ENCODE data around the gene PSTPIP1.

Gene PSTPIP1

GRCh38 chr15:77030048-77030927, 35.4 kb downstream of the PSTPIP1 start:
- no peak for DNase-seq (ENCODE audit: low read depth in 2 of 2, low spot score in 1 of 2)

GRCh38 chr15:77030928-77031375, 36.0 kb downstream of the PSTPIP1 start:
- no peak for DNase-seq (ENCODE audit: low read depth in 2 of 2, low spot score in 1 of 2)

GRCh38 chr15:77031376-77032050, 36.6 kb downstream of the PSTPIP1 start:
- no peak for DNase-seq (ENCODE audit: low read depth in 2 of 2, low spot score in 1 of 2)

GRCh38 chr15:77032052-77032646, 37.2 kb downstream of the PSTPIP1 start:
- DNase-seq (ENCODE audit: low read depth in 2 of 2, low spot score in 1 of 2) = no peak

DNA sequence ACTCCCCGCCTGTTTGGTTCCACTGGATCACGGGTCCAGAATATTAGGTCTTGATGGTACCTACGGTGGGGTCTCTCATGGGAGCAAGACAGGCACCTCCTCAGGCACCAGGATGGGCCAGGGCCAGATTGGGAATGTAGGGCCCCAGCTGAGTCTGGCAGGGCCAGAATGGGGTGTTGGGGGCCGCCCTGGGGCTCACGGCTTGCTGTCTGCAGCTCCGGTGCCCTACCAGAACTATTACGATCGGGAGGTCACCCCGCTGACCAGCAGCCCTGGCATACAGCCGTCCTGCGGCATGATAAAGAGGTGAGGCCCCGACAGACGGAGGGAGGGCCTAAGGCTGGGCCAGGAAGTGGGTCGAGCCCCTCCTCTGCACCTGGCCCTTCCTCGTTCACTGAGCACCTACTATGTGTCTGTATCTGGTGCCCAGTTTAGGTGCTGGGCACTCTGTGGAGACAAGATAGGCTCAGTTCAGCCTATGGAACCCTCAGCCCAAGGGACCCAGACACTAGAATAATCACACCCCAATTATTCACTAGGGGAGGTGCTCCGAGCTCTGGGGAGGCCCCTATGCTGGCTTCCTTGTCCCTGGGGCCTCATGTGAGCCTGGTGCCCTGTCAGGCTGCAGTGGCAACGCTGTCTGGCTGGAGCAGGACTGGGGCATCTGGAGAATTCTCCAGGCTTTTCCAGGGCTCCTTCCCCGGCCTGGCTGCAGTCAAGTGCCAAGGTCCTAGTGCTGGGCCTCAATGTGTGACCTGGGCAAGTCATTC, 37.9 kb downstream of the PSTPIP1 start:
- no peak for DNase-seq (ENCODE audit: low read depth in 2 of 2, low spot score in 1 of 2)

DNA sequence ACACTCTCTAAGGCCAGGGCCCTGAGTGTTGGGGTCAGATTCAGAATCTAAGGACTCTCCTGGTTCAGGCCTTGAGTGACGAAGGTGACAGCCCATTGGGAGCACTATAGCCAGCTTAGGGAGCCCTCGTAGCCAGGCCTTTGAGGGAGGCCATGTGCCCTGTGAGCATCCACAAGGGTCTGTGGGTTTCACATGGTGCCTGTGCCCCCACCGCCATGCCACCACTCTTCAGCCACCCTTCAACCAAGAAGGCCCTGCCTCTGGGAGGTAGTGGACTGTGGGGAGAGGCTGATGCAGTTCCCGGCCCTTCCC, 38.4 kb downstream of the PSTPIP1 start:
- no peak for DNase-seq (ENCODE audit: low read depth in 2 of 2, low spot score in 1 of 2)

GRCh38 chr15:77033729-77034671, 39.1 kb downstream of the PSTPIP1 start:
- DNase-seq (ENCODE audit: low read depth in 2 of 2, low spot score in 1 of 2) = no peak

GRCh38 chr15:77034695-77035489, 40.0 kb downstream of the PSTPIP1 start:
- DNase-seq (ENCODE audit: low read depth in 2 of 2, low spot score in 1 of 2) = no peak

GRCh38 chr15:77035584-77035983, 40.7 kb downstream of the PSTPIP1 start:
- no peak for DNase-seq (ENCODE audit: low read depth in 2 of 2, low spot score in 1 of 2)

DNA sequence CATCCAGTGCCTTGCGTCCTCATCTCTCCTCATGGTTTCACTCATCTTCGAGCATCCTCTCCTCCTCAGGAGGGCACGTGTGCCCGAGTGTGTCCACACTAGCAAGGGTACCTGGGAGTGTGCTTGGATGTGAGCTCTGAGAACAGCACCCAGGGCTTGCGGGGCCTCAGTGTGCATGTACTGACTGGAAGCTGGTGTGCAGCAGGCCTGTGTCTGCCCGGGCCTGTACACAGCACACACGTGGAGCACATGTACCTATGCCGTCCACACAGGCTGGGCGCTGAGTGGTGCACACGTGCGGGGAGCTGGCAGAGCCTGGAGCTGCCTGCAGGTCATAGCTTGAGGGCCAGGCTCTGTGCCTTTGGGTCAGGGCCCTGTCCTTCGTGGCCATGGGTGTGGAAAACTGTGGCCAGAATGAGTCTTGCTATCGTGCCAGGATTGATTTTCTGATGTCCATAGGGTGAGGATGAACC, 41.1 kb downstream of the PSTPIP1 start:
- DNase-seq (ENCODE audit: low read depth in 2 of 2, low spot score in 1 of 2) = no peak

DNA sequence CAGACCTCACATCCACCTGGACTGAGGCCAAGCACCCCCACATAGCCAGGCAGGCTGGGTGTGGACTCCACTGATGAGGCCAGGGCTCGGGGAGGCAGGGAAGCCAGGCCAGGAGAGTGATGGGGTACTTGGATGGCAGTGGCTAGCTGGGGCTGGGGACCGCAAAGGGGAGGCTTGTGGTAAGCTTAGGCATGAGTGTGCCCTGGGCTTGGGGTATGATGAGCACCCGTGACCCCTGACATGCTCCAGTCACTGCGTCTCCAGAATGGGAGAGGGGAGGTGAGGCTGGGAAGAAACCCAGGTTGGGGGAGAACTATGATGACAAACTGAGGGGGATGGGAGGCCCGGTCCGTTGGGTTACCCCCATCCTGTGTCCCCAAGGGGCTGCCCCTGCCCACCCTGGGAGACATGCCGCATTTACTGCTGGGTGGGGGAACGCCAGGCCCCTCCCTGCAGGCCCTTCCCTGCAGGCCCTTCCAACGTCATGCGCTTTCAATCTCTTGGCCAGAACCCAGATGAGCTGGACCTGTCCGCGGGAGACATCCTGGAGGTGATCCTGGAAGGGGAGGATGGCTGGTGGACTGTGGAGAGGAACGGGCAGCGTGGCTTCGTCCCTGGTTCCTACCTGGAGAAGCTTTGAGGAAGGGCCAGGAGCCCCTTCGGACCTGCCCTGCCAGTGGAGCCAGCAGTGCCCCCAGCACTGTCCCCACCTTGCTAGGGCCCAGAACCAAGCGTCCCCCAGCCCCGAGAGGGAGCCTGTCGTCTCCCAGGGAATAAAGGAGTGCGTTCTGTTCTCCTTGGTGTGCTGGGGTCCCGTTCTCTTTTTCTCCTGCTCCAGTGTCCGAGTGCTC, 41.8 kb downstream of the PSTPIP1 start:
- DNase-seq (ENCODE audit: low read depth in 2 of 2, low spot score in 1 of 2) = no peak

GRCh38 chr15:77037388-77038209, 42.7 kb downstream of the PSTPIP1 start:
- DNase-seq (ENCODE audit: low read depth in 2 of 2, low spot score in 1 of 2) = no peak

GRCh38 chr15:77038312-77039216, 43.6 kb downstream of the PSTPIP1 start:
- no peak for DNase-seq (ENCODE audit: low read depth in 2 of 2, low spot score in 1 of 2)

GRCh38 chr15:77039217-77039533, 44.2 kb downstream of the PSTPIP1 start:
- DNase-seq (ENCODE audit: low read depth in 2 of 2, low spot score in 1 of 2) = no peak

DNA sequence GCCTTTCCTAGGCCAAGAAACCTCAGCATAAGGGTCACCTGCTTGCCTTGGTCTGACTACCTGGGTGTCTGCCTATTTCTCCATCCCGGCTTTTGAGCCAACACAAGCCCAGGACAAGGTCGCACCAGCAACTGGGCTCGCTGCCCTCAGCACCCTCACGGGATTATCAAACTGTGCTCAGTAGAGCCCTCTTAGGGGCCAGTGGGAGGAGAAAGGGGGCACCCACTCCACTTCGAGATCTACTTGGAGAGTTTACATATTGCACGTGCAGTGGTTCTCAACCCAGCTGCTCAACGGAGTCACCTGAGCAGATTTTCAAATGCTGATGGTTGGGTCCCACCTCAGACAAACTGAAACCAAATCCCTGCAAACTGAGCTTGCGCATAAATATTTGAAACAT, 44.9 kb downstream of the PSTPIP1 start:
- DNase-seq (ENCODE audit: low read depth in 2 of 2, low spot score in 1 of 2) = no peak

GRCh38 chr15:77040673-77041072, 45.7 kb downstream of the PSTPIP1 start:
- DNase-seq (ENCODE audit: low read depth in 2 of 2, low spot score in 1 of 2) = no peak

All from stimulated activated CD8-positive, alpha-beta memory T cell treated with anti-CD3 and anti-CD28 coated beads, Interleukin-4, amount 100 ng/mL, for 4 hours (primary cell).